GM12878 (cell line): ENCODE data around the gene FDXR. TPM values are rescaled to one million over a fixed set of nuclear protein-coding genes. Genes with fewer than 3 reads are reported as not detected.

Experiments
- ATAC-seq: fragments of 200-7000 bp; cut with Tn5 transposase; 3 replicates; pipeline ENCODE4 v1.9.1; 2020; ENCODE audit warnings: mild to moderate bottlenecking, moderate library complexity
- BruUV-seq: library from RNA; stranded (reverse); fragments of 400-500 nt; replicated peaks from 2 replicates; lab custom pipeline; 2021; lab: Mats Ljungman, UMichigan
- CTCF ChIA-PET: fragments of 300-600 bp; sonication (Branson Sonifier 250); formaldehyde crosslinking; extraction: SDS; loops from one replicate; lab custom pipeline; 2021; ENCODE audit warnings: inconsistent platforms; lab: Yijun Ruan, JAX
- POLR2A ChIA-PET: fragments of 350-600 bp; formaldehyde crosslinking; extraction: SDS; loops from one replicate; lab custom pipeline; 2021; ENCODE audit warnings: inconsistent platforms; lab: Charles Lee
- RAD21 ChIA-PET: fragments of 300-600 bp; sonication (Branson Sonifier 250); formaldehyde crosslinking; loops from one replicate; lab custom pipeline; 2023; ENCODE audit warnings: antibody characterized with exemption; ENCODE audit not compliant: unreplicated experiment; lab: Charles Lee
- SMC1A ChIA-PET: fragments of 300-600 bp; sonication (Branson Sonifier 250); formaldehyde crosslinking; loops from one replicate; lab custom pipeline; 2023; ENCODE audit not compliant: unreplicated experiment, uncharacterized antibody; lab: Charles Lee
- DNase-seq: peaks from one replicate; pipeline ENCODE4 v3.0.0-alpha.2; 2011; ENCODE audit warnings: low read depth, low spot score
- FAIRE-seq: peaks from 3 replicates; lab custom pipeline; 2011; peaks lifted over from hg19 to GRCh38; lab: Jason Lieb, UNC
- H2AFZ ChIP-seq: 2 replicates; pipeline ENCODE4 v1.6.0; 2011; ENCODE audit warnings: low read depth, low read length, control low read depth; ENCODE audit not compliant: control insufficient read depth
- H3K27ac ChIP-seq: 2 replicates; pipeline ENCODE4 v1.5.1; 2011; ENCODE audit warnings: control low read depth; ENCODE audit not compliant: control insufficient read depth, insufficient read depth
- H3K27me3 ChIP-seq, 2 experiments: replicated peaks in 1 of 2; 2 replicates each; pipeline versions ENCODE4 v1.6.0 to v1.6.1; 2011; ENCODE audit warnings: low read length in 1 of 2; ENCODE audit not compliant: control insufficient read depth in 2 of 2, insufficient read depth in 2 of 2
- H3K36me3 ChIP-seq, 2 experiments: 2 replicates each; pipeline ENCODE4 v1.5.1; 2011; ENCODE audit warnings: low read length in 1 of 2; ENCODE audit not compliant: control insufficient read depth in 2 of 2, insufficient read depth in 2 of 2
- H3K4me1 ChIP-seq: 2 replicates; pipeline ENCODE4 v1.6.1; 2011; ENCODE audit warnings: mild to moderate bottlenecking, low read length, moderate library complexity, mixed read lengths; ENCODE audit not compliant: control insufficient read depth, insufficient read depth
- H3K4me2 ChIP-seq: 2 replicates; pipeline ENCODE4 v1.6.0; 2011; ENCODE audit warnings: control low read depth; ENCODE audit not compliant: control insufficient read depth, insufficient read depth
- H3K4me3 ChIP-seq: fragments of 200-600 bp; sonication (generic); 2 replicates; pipeline ENCODE4 v1.5.1; 2016
- H3K79me2 ChIP-seq: 2 replicates; pipeline ENCODE4 v1.6.0; 2011; ENCODE audit warnings: low read length; ENCODE audit not compliant: control insufficient read depth, insufficient read depth
- H3K9ac ChIP-seq: 2 replicates; pipeline ENCODE4 v1.8.0; 2011; ENCODE audit warnings: low read length, control low read depth, mixed read lengths; ENCODE audit not compliant: control insufficient read depth, insufficient read depth
- H3K9me3 ChIP-seq: replicated peaks from 3 replicates; pipeline ENCODE4 v1.5.1; 2011; ENCODE audit warnings: mild to moderate bottlenecking, low read length; ENCODE audit not compliant: control insufficient read depth, insufficient read depth
- H4K20me1 ChIP-seq: 2 replicates; pipeline ENCODE4 v1.6.0; 2011; ENCODE audit not compliant: control insufficient read depth, insufficient read depth
- SRF ChIP-seq, 2 experiments: IDR thresholded peaks; 2 replicates each; pipeline ENCODE4 v1.6.1; 2011; ENCODE audit warnings: low read depth in 2 of 2, low read length in 2 of 2, mild to moderate bottlenecking in 1 of 2, moderate library complexity in 1 of 2
- WGBS: methylation state at CpG from one replicate; pipeline ENCODE4 v1.1.6; 2016; ENCODE audit warnings: low lambda C conversion rate; ENCODE audit not compliant: insufficient replicate concordance, insufficient coverage; ENCODE audit errors: missing lambda C conversion rate; 5-methylcytosine and 5-hydroxymethylcytosine counted together
- in situ Hi-C: fragments of 300-500 bp; cut with MboI; formaldehyde crosslinking; loops from 9 replicates; pipeline ENCODE4 v1.14.3; 2018; ENCODE audit warnings: mixed read lengths
- intact Hi-C: fragments of 100-400 bp; cut with micrococcal nuclease; formaldehyde crosslinking; loops from one replicate; pipeline ENCODE4 v1.14.2; 2022; ENCODE audit not compliant: unreplicated experiment
- polyA plus RNA-seq, 11 experiments: library from polyadenylated mRNA; depleted of rRNA in 4 of 11; unstranded in 6 of 11; stranded (reverse) in 5 of 11; fragments of >200 nt; fragmentation: Nextera tagmentation in 4 of 11; fragmentation: Illumina TruSeq in 1 of 11; extraction: Ambion mirVana in 4 of 11; extraction: Trizol in 1 of 11; gene quantifications; 1 replicate in 1 of 11; 2 replicates in 10 of 11; pipeline versions ENCODE4 v1.2.1 to v1.2.3, GENCODE V29; 2011 to 2016; ENCODE audit warnings: inconsistent platforms in 2 of 11, missing spikeins in 2 of 11, low read depth in 1 of 11
- total RNA-seq, 4 experiments: library from RNA; depleted of rRNA in 3 of 4; stranded (reverse); fragments of >200 nt in 3 of 4; fragmentation: Illumina TruSeq in 1 of 4; extraction: Trizol in 1 of 4; gene quantifications; 2 replicates each; pipeline versions ENCODE4 v1.2.1 to v1.2.3, GENCODE V29; 2013 to 2021
- TF ChIP-seq, protein P1 (sequence below): IDR thresholded peaks from 2 replicates; pipeline ENCODE4 v1.6.1; 2012; ENCODE audit warnings: low read depth, low read length, improper control_type of control experiment

The FDXR gene
- total and polyA plus RNA-seq, 10 of the 15 experiments (the other 5 are each of a cell fraction or from before 2014, with no cell fraction given), result 0.85 to 162 (median 48.2) TPM

DNA sequence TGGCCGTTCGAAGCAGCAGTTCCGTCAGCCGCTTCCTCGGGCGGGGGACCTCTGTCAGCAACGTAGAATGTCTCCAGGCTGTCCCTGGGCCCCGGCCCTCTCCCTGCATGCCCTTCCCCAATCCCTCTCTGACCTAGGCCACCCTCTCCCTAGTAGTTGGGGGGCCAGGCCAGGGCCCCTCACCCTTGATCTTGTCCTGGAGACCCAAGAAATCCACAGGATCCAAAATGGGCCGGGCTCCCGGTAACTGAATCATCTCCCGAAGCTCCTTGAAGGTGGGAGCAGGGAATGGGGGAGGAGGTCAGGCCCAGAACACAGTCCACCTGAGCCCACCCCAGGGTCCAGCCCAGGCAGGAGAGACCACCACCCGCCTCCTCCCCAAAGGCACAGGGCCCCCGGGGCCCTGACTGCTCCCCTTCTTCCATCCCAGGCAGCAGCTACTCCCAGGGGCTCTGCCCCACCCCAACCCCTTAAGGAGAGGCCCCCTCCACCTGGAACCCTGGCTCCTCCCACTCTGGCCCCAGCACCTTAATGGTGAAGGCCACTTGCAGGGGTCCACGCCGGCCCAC, 8.4 kb downstream of the FDXR start:
- Histone ChIP-seq H3K9me3 (no peaks in the 10 kb centered on the region), H3K4me1 (peaks cover 4% of the 10 kb centered on the region; the same call in 1 of the 2 replicates), H4K20me1 (no peaks in the 10 kb centered on the region)
- CTCF ChIA-PET, result interaction anchor here (1.0 to 10.2 kb wide), 13 partner anchors 9 to 223 kb away, joined by 3 to 98 read pairs (median 13); partner anchors contain the start of genes FDXR and RAB37
- TF ChIP-seq, protein P1, sequence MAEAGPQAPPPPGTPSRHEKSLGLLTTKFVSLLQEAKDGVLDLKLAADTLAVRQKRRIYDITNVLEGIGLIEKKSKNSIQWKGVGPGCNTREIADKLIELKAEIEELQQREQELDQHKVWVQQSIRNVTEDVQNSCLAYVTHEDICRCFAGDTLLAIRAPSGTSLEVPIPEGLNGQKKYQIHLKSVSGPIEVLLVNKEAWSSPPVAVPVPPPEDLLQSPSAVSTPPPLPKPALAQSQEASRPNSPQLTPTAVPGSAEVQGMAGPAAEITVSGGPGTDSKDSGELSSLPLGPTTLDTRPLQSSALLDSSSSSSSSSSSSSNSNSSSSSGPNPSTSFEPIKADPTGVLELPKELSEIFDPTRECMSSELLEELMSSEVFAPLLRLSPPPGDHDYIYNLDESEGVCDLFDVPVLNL, result no peak
- no peak for TF ChIP-seq SRF (IDR thresholded peaks at IDR 0.05; ENCODE audit: low read depth in 2 of 2, low read length in 2 of 2)
- TF ChIP-seq, all 136 proteins: peak for 0
- SMC1A ChIA-PET, result interaction anchor here (1.1 to 1.9 kb wide), 2 partner anchors 9 to 119 kb away, joined by 3 to 13 read pairs; partner anchors contain the start of gene FDXR
- FAIRE-seq (no peak), DNase-seq (no peak), ATAC-seq (no peak)
- RAD21 ChIA-PET, result interaction anchor here (1.2 to 4.9 kb wide), 2 partner anchors 73 to 97 kb away, joined by 3 to 15 read pairs; no protein-coding TSS in a partner anchor
- WGBS, result 88% methylated on average over 15 of the region's 15 CpGs
- Histone ChIP-seq H3K4me3 (no peak overlapping the region), H3K9ac (no peak overlapping the region), H3K27ac (no peak overlapping the region), H3K4me2 (no peak overlapping the region), H3K27me3 (peaks cover 5 to 8% of the 10 kb centered on the region in 2 experiments), H3K79me2 (no peaks in the 10 kb centered on the region), H2AFZ (no peak overlapping the region), H3K36me3 (no peaks in the 10 kb centered on the region; a peak in 3 of 4 replicates)
- POLR2A ChIA-PET, result interaction anchor here (0.6 to 1.6 kb wide), 2 partner anchors 119 to 542 kb away, joined by 3 to 5 read pairs; no protein-coding TSS in a partner anchor
- no TSS peak for BruUV-seq
- intact Hi-C loops, result loop anchor here (2.0 kb wide), 1 partner anchor 208 kb away; no protein-coding TSS in a partner anchor
- in situ Hi-C loops, result no loop called here
